GM21360 (cell line): ENCODE data around the gene MRTFA.
"Not testable (repeated sequence)": the region's sequence is repeated elsewhere in the genome, so short reads cannot be mapped to it uniquely, and the experiment has no call there.

Experiments used
- ATAC-seq: cut with Tn5 transposase; IDR thresholded peaks from one replicate; pipeline ENCODE4 v1.9.1; 2021; ENCODE audit warnings: mild to moderate bottlenecking, moderate library complexity; ENCODE audit not compliant: unreplicated experiment

The MRTFA gene

DNA sequence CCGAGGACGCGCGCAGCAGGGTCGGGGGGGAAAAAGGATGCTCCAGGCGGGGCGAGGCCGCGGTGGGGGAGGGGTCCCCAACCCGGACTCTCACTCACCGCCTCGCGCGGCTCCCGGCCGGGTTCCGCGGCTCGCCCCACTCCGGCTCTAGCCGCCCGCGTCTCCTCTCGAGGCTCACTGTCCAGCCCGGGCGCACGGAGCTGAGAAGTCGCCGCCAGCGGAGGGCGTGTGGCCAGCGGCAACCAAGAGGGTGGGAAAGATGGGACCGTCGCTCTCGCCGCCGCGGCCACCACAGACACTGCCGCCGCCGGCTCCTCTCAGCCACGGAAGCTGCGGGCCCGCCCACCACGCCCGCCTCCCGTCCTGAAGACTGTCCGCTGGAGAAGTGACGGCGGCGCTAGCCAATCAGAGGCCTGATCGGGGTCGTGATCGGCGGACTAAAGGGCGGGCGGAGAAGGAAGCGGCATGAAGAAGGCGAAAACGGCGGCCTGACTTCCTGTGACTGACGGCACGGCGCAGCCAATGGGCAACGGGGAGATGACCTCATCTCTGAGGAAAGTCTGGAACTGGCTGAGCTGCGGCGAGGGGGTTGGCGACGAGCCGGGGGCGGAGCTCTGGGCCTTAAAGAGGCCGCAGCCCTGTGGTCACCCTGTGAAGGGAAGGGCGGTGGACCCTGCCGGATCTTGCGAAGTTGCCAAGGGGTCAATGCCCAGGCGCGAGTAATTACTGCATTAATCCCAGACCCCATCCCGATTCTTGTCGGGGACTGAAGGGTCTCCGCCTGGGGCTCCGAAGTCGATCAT lies at the start of gene MRTFA:
TSS of gene MRTFA (minus strand) at position 340 of the 803 bp plus-strand sequence.
- ATAC-seq, result peak; percentile 84

DNA sequence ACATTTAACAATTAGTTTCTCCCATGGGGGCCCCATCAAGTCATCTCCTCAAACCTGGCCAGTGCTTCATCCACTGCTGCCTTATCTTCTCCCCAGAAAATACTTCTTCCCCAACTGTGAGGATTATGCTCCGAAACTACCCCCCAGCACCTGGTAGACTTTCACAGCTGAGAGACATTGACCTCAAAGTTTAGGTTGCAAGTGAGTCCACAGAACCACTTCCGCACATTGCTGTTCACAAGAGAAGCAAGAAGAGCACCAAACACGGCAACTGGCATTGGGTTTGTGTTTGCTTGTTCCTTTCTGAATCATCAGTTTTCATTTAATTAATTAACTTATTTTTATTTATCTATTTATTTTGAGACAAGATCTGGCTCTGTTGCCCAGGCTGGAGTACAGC lies 48.9 kb upstream of the MRTFA start:
- no peak for ATAC-seq

DNA sequence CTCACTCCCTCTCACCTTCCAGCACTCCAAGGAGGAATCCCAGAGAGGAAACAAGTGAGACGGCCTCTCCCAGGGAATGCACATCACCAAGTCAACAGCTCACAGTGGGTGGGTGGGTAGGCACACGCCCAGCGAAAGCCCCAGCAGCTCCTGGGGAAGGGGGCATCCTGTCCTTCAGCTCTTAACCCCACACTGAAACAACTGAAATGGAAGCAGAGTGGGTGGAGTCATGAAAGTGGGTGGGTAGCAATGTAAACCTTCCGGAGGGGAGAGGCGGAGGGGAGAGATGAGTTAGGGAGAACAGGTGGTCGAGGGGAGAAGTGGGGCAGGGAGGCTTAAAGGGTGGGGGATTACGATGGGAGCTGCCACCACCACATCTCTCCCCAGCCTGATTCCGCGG lies 48.2 kb upstream of the MRTFA start:
- no peak for ATAC-seq

DNA sequence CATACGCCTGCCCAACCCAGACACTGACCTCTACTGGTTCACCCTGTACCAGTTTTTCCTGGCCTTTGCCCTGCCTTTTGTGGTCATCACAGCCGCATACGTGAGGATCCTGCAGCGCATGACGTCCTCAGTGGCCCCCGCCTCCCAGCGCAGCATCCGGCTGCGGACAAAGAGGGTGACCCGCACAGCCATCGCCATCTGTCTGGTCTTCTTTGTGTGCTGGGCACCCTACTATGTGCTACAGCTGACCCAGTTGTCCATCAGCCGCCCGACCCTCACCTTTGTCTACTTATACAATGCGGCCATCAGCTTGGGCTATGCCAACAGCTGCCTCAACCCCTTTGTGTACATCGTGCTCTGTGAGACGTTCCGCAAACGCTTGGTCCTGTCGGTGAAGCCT lies 44.9 kb upstream of the MRTFA start:
- no peak for ATAC-seq

DNA sequence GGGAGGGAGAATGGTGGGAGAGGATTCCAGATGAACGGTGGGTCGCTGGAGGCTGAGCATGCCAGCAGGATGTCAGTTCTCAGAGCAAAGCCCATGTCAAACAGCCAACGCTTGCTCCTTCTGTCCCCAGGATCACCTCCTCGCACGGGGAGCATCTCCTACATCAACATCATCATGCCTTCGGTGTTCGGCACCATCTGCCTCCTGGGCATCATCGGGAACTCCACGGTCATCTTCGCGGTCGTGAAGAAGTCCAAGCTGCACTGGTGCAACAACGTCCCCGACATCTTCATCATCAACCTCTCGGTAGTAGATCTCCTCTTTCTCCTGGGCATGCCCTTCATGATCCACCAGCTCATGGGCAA lies 44.3 kb upstream of the MRTFA start:
- no peak for ATAC-seq

DNA sequence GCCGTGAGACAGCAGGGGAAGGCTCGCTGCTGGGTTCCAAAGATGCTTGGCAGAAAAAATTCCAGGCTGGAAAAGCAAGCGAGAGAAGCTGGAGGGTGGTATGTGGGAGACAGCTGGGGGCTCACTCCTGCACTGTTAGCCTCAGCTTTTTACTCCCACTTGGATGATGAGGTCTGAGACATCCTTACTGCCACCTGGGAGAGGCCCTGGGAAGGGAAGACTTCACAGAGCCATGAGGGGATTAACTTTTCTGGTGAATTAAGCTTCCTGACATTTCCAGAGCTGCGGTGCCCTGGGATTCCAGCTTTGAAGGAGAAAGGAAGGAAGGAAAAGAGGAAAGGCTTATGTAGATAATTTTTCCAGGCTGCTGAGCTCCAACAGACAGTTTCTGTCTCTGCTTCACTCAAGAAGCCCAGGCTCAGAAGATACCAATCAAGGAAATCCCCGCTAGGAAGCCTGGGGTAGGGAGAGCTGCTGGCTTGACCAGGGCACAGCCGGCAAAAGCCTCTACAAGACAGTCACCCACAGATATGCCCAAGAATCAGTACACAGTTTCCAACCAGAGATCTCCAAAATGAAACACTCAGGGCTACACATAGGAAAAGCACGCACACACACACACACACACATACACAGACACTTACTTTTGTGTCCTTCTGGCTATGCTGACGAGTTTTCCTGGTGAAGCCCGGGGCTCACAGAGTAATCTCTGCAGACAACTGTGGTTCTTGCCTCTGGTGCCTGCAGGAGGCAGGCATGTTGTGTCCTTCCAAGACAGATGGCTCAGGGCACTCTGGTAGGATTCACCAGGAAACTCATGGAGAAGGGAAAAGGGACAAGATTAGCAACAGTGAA lies 43.7 kb upstream of the MRTFA start:
- ATAC-seq, result no peak

DNA sequence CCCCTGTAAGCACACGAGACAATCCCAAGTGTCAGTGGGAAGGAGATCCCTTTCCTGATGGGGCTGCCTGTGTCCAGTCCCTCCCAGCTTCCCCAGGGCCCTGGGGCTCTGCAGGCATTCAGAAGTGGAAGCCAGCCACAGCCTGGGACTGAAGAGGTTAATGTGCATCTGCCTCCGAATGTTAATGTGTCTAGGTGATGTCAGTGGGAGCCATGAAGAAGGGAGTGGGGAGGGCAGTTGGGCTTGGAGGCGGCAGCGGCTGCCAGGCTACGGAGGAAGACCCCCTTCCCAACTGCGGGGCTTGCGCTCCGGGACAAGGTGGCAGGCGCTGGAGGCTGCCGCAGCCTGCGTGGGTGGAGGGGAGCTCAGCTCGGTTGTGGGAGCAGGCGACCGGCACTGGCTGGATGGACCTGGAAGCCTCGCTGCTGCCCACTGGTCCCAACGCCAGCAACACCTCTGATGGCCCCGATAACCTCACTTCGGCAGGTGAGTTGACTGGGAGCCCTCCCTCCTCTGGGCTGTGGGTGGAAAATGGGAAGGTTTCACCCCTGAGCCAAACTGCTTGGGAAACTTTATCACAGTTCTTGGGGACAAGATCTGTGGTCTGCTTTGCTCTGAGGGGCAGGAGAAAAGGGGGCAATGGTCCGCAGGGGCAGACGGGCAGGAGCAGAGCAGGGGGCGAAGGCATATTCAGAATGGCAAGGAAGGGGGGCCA lies 42.9 kb upstream of the MRTFA start, which contains the start of gene MCHR1:
TSS of gene MCHR1 (plus strand) at position 236 of the 715 bp plus-strand sequence. CDS start at position 405, 169 bp downstream.
- ATAC-seq, result no peak

DNA sequence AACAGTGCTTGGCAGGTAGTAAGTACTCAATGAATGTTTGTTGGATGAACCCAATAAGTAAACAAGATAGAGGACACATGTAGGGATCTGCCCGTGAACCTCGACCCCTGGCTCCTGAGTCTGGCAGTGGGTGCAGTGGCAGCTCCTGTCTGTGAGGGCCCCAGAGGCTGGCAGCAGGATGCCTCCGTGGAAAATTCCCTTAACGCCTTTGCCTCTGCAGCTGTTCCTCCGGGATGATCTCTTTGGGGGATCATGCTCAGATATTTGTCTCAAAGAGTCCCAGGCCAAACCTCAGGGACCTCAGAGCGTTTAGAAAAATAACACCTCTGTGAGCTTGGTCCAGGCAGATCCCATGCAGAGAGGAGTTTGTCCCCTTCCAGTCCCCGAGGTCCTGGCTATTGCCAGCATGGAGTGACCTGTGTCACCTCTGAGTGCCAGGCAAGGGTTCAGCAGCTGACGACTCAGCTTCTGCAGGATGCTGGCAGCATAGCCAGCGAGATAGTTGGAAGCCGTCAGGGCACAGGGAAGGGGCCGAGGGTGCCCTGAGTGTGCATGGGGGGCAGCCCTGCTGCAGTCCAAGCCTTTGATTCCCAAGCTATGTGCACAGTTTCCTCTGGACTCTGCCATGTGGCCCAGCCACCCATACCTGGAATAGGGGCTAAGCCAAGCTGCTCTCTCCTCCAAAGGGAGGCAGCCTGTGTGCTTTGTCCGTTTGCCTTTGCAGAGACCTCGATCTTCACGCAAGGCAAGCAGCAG lies 42.2 kb upstream of the MRTFA start:
- no peak for ATAC-seq

DNA sequence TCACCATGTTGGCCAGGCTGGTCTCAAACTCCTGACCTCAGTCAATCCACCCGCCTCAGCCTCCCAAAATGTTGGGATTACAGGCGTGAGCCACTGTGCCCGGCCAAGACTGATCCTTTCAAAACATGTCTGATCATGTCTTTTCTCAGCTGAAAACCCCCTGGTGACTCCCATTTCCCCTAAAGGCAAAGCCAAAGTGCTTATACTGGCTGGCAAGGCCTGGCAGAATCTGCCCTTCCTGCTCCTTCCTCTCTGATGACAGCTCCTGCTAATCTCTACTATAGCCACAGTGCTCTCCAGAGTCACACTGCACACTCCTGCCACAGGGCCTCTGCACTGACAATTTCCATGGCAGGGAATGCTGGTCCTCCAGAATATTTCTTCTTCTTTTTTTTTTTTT lies 40.1 kb upstream of the MRTFA start:
- ATAC-seq, result no peak

DNA sequence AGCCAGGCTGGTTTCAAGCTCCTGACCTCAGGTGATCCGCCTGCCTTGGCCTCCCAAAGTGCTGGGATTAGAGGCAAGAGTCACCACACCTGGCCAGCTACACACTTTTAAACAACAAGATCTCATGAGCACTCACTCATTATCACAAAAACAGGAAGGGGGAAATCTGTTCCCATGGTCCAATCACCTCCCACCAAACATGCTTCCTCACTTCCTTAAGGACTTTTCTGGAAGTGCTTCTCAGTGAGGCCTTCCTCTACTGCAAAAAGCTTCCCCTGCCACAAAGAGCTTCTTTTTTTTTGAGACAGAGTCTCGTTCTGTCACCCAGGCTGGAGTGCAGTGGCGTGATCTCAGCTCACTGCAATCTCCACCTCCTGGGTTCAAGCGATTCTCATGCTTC lies 39.6 kb upstream of the MRTFA start:
- ATAC-seq, result not testable (repeated sequence)

DNA sequence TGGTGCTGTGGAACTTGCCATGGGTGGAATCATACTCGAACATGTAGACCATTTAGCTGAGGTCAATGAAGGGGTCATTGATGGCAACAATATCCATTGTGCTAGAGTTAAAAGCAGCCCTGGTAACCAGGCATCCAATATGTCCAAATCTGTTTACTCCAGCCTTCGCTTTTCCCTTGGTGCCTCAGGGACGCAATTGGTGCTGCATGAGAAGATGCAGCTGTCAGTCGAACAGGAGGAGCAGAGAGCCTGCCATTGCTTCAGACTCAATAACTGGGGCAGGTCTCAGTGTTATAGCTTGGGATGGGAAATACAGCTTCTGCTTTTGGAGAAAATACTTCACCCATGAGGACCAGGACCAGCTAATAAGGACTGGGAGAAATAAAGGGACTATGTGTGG lies 37.8 kb upstream of the MRTFA start:
- ATAC-seq, result no peak

DNA sequence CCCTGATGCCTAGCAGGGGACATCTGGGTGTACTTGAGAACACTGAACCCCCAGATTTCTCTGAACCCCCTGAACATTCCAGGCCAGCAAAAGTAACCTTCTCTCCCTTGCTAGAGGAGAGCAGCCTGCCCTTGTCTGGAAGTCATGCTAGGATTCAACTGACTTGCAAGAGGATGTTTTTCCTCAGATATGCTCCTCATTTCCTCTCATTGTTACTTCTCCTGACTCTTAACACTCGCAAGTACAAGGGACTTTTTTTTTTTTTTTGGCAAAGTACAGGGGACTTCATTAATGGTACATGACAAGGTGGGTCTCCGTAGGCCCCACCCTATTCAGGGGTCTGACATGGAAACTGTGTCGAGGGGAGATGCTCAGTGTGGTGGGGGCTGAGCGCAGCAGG lies 36.5 kb upstream of the MRTFA start:
- no peak for ATAC-seq

DNA sequence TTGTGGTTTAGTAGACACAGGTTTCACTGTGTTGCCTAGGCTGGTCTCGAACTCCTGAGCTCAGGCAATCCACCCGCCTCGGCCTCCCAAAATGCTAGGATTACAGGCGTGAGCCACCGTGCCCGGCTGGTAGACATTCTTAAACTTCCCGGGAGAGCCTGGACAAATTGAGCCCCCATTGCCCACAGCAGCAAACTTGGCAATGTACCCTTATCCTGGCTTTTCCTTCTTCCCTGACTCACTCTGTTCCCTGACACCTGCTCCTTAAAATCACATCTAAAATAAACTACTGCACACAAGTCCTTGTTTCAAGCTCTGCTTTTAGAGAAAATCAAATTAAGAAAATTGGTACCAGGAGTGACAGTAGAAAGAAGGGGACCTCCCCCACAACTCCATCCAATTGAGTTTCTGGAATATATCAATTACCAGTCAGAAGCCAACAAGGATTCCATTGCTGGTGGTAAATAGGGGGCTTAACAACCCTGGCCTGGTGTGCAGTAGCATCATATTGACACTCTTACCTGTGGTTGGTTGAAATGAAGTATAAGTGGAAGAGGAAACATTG lies 35.4 kb upstream of the MRTFA start:
- ATAC-seq, result no peak

DNA sequence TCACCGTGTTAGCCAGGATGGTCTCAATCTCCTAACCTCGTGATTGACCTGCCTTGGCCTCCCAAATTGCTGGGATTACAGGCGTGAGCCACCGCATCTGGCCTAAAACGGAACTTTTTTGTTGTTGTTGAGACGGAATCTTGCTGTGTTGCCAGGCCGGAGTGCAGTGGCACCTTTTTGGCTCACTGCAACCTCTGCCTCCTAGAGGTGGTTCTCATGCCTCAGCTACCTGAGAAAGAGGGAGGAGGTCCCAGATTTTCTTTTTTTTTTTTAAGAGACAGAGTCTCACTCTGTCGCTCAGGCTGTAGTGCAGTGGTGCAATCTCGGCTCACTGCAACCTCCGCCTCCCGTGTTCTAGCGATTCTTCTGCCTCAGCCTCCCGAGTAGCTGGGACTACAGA lies 34.9 kb upstream of the MRTFA start:
- no peak for ATAC-seq

DNA sequence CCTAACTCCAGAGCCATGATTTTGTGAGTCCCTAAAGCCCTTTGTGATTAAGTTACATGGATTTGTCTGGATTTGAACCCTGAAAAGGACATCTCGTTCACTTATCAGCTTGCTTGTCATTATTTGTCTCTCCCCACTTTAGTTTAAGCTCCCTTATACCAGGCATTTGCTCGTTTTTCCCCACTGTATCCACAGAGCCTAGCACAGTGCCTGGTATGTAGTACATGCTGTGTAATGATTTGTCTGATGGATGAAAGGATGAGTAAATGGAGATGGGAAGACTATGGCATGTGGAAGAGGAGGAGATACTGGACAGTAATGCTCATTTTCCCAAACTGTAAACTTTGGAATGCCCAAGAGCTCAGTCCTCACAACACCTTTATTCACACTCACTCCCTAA lies 33.5 kb upstream of the MRTFA start:
- no peak for ATAC-seq

DNA sequence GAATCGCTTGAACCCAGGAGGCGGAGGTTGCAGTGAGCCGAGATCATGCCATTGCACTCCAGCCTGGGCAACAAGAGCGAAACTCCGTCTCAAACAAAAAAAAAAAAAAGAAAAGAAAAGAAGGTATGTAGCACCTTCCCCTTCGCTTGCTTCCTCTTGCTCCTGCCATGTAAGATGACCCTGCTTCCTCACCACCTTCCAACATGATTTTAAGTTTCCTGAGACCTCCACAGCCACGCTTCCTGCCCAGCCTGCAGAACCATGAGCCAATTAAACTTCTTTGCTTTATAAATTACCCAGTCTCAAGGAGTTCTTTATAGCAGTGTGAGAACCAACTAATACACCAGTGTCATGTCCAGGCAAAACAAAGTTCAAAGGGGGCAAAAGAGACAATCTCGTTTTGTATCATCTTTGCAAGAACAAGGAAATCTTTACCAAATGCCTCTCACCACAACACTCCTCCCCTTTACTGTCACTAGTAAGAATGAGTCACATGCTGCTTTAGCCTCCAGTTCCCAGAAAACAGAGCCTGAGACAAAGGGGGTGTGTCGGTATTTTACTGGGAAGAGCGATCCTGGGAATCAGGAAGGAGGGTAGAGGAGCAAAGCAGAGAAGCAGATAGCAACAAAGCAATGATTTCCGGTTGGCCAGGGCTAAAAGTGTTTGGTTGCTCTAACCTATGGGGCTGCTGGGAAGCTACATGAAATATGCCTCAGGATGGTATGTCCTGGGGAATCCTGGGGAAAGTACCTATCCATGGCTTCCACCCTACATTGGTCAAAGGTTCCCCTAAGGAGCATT lies 32.3 kb upstream of the MRTFA start:
- ATAC-seq, result no peak

DNA sequence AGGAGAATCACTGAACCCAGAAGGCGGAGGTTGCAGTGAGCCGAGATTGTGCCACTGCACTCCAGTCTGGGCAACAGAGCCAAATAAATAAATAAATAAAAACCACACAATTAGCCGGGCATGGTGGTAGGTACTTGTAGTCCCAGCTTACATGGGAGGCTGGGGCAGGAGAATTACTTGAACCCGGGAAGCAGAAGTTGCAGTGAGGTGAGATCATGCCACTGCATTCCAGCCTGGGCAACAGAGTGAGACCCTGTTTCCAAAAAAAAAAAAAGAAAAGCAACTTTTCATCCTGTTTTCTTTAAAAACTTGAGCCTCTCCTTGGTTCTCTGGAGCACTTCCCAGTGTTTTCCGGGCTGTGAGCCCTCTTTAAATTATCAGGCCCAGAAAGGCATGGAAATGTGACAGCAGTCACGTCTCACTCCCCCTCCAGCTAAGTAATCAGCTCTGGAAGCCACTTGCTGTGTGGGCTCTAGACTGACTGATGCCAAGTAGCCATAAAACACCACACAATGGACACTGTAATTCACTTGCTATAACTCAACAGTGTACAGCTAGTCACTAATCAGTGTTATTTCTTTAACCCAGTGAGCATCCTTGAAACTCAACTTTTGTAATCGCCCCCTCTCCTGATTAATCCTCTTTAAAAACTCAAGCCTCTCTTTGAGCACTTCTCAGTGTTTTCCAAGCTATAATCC lies 29.8 kb upstream of the MRTFA start:
- ATAC-seq, result no peak

DNA sequence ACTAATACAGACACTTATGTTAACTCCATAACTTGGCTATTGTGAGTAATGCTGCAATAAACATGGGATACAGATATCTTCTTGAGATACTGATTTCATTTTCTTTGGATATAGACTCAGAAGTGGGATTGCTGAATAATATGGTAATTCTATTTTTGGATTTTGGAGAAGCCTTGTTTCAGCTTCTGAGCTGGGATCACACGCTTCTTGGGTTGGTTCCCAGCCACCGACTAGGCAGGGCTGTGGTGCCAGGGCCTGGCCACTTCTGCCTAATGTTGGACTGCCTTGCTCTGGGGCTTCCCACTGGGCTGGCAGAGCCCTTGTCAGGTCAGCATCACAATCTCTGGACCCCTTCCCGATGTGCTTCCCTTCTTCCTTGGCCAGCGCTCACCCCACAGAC lies 28.8 kb upstream of the MRTFA start:
- ATAC-seq, result no peak

DNA sequence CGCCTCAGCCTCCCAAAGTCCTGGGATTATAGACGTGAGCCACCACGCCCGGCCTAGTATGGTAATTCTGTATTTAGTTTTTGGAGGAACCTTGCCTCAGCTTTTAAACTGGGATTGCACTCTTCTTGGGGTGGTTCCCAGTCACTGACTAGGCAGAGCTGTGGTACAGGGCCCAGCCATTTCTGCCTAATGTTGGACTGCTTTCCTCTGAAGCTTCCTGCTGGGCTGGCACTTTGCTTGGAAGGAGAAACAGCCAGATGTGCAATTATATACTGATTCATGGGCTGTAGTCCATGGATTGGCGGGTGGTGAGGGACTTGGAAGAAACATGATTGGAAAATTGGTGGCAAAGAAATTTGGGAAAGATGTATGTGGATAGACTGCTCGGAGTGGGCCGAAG lies 25.2 kb upstream of the MRTFA start:
- ATAC-seq, result no peak
